Measurements from ENCODE around the gene PPP3R1. TPM values are rescaled to one million over a fixed set of nuclear protein-coding genes. Genes with fewer than 3 reads are reported as not detected.

Gene PPP3R1
- total and polyA plus RNA-seq, 10 of the 15 experiments (the other 5 are each of a cell fraction or from before 2014, with no cell fraction given), result 1.5 to 61.0 (median 15.8) TPM

- peaks cover 15% of the 10 kb centered on the region for H3K4me1 ChIP-seq (ENCODE audit: control insufficient read depth, insufficient read depth, low read length)
- WGBS (ENCODE audit: insufficient coverage, insufficient replicate concordance, low lambda C conversion rate, missing lambda C conversion rate), result 31% methylated on average over 4 of the region's 4 CpGs
- BruUV-seq (replicated peaks), result no TSS peak
- no peak overlapping the region; the same call in 1 of the 2 replicates for H3K4me3 ChIP-seq
- peaks cover 59% of the 10 kb centered on the region for H3K79me2 ChIP-seq (ENCODE audit: control insufficient read depth, insufficient read depth, low read length)
- in situ Hi-C loops (cut with MboI), result no loop called here
- DNase-seq (ENCODE audit: low read depth, low spot score) (no peak), ATAC-seq (peak; percentile 9; the same call in 2 of the 3 replicates), FAIRE-seq (no peak)
- H3K27ac ChIP-seq (ENCODE audit: control insufficient read depth, insufficient read depth), result no peak overlapping the region
- no peaks in the 10 kb centered on the region for H3K27me3 ChIP-seq (replicated peaks in 1 of 2; ENCODE audit: control insufficient read depth in 2 of 2, insufficient read depth in 2 of 2, low read length in 1 of 2)
- H3K9ac ChIP-seq (ENCODE audit: control insufficient read depth, insufficient read depth, low read length), result no peak overlapping the region
- peaks cover 0 to 7% of the 10 kb centered on the region in 2 experiments; a peak in 2 of 4 replicates for H3K36me3 ChIP-seq (ENCODE audit: control insufficient read depth in 2 of 2, insufficient read depth in 2 of 2, low read length in 1 of 2)
- RAD21 ChIA-PET (ENCODE audit: unreplicated experiment), result interaction anchor here (1.6 kb wide), 2 partner anchors 14 to 78 kb away, joined by 3 read pairs; no protein-coding TSS in a partner anchor
- H3K9me3 ChIP-seq (replicated peaks; ENCODE audit: control insufficient read depth, insufficient read depth, low read length), result no peaks in the 10 kb centered on the region
- H3K4me2 ChIP-seq (ENCODE audit: control insufficient read depth, insufficient read depth), result peak overlapping the region; percentile 44; the same call in 1 of the 2 replicates
- H4K20me1 ChIP-seq (ENCODE audit: control insufficient read depth, insufficient read depth), result no peaks in the 10 kb centered on the region; the same call in 1 of the 2 replicates
- no peak for TF ChIP-seq YY1 (IDR thresholded peaks at IDR 0.05; ENCODE audit: low read depth, low read length)
- peak; percentile 84 for TF ChIP-seq CREB1 (IDR thresholded peaks at IDR 0.05; ENCODE audit: low read depth)
- TF ChIP-seq, protein P1, sequence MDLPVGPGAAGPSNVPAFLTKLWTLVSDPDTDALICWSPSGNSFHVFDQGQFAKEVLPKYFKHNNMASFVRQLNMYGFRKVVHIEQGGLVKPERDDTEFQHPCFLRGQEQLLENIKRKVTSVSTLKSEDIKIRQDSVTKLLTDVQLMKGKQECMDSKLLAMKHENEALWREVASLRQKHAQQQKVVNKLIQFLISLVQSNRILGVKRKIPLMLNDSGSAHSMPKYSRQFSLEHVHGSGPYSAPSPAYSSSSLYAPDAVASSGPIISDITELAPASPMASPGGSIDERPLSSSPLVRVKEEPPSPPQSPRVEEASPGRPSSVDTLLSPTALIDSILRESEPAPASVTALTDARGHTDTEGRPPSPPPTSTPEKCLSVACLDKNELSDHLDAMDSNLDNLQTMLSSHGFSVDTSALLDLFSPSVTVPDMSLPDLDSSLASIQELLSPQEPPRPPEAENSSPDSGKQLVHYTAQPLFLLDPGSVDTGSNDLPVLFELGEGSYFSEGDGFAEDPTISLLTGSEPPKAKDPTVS (IDR thresholded peaks at IDR 0.05; ENCODE audit: low read depth, low read length), result no peak
- no peak for TF ChIP-seq TARDBP (IDR thresholded peaks at IDR 0.05; ENCODE audit: borderline replicate concordance)
- no peak for TF ChIP-seq RELA (IDR thresholded peaks at IDR 0.05; ENCODE audit: borderline replicate concordance, partially characterized antibody)
- peak; percentile 17; the same call in 1 of the 2 replicates for TF ChIP-seq SPI1 (IDR thresholded peaks at IDR 0.05; ENCODE audit: borderline replicate concordance, insufficient read depth, low read depth, low read length)
- TF ChIP-seq SMC3 (IDR thresholded peaks at IDR 0.05; ENCODE audit: borderline replicate concordance, low read length), result no peak
- TF ChIP-seq NFIC (IDR thresholded peaks at IDR 0.05; ENCODE audit: low read depth, low read length), result peak; percentile 49
- TF ChIP-seq RUNX3 (IDR thresholded peaks at IDR 0.05; ENCODE audit: low read length), result peak; percentile 52; the same call in 1 of the 2 replicates
- peak; percentile 30 for TF ChIP-seq JUNB (IDR thresholded peaks at IDR 0.05)
- no peak for TF ChIP-seq YBX1 (IDR thresholded peaks at IDR 0.05)
- TF ChIP-seq NFYB (IDR thresholded peaks at IDR 0.05; ENCODE audit: insufficient read depth, low read depth, low read length), result no peak
- TF ChIP-seq, protein P2, sequence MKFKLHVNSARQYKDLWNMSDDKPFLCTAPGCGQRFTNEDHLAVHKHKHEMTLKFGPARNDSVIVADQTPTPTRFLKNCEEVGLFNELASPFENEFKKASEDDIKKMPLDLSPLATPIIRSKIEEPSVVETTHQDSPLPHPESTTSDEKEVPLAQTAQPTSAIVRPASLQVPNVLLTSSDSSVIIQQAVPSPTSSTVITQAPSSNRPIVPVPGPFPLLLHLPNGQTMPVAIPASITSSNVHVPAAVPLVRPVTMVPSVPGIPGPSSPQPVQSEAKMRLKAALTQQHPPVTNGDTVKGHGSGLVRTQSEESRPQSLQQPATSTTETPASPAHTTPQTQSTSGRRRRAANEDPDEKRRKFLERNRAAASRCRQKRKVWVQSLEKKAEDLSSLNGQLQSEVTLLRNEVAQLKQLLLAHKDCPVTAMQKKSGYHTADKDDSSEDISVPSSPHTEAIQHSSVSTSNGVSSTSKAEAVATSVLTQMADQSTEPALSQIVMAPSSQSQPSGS (IDR thresholded peaks at IDR 0.05; ENCODE audit: low read length), result 0 out of 2 replicates have a peak, but pooled peaks have one; percentile 44
- TF ChIP-seq, protein P3, sequence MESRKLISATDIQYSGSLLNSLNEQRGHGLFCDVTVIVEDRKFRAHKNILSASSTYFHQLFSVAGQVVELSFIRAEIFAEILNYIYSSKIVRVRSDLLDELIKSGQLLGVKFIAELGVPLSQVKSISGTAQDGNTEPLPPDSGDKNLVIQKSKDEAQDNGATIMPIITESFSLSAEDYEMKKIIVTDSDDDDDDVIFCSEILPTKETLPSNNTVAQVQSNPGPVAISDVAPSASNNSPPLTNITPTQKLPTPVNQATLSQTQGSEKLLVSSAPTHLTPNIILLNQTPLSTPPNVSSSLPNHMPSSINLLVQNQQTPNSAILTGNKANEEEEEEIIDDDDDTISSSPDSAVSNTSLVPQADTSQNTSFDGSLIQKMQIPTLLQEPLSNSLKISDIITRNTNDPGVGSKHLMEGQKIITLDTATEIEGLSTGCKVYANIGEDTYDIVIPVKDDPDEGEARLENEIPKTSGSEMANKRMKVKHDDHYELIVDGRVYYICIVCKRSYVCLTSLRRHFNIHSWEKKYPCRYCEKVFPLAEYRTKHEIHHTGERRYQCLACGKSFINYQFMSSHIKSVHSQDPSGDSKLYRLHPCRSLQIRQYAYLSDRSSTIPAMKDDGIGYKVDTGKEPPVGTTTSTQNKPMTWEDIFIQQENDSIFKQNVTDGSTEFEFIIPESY (IDR thresholded peaks at IDR 0.05), result no peak
- intact Hi-C loops (cut with micrococcal nuclease; ENCODE audit: unreplicated experiment), result loop anchor here (5.0 kb wide), 1 partner anchor 242 kb away; no protein-coding TSS in a partner anchor
- CTCF ChIA-PET, result interaction anchor here (0.9 to 9.9 kb wide), 4 partner anchors 14 to 82 kb away, joined by 3 to 103 read pairs (median 34); no protein-coding TSS in a partner anchor
- POLR2A ChIA-PET, result interaction anchor here (0.6 kb wide), 1 partner anchor 89 kb away, joined by 3 read pairs; no protein-coding TSS in a partner anchor
- SMC1A ChIA-PET (ENCODE audit: uncharacterized antibody, unreplicated experiment), result interaction anchor here (1.0 to 2.0 kb wide), 9 partner anchors 9 to 241 kb away, joined by 3 to 5 read pairs (median 4); no protein-coding TSS in a partner anchor
- H2AFZ ChIP-seq (ENCODE audit: control insufficient read depth, low read depth, low read length), result no peak overlapping the region
These were observed 52.1 kb downstream of the PPP3R1 start for GRCh38 chr2:68200157-68200787.

Measured in GM12878 (cell line).